ENCODE results near the gene BCAS3.

- TF ChIP-seq CTCF (conservative IDR thresholded peaks at IDR 0.05; ENCODE audit: low read length): no peak
- TF ChIP-seq EZH2phosphoT487 (IDR thresholded peaks at IDR 0.05; ENCODE audit: borderline replicate concordance, low read depth, low read length): no peak
These were observed 475.2 kb downstream of the BCAS3 start for GRCh38 chr17:61152898-61153297.
